ENCODE data around the gene SLC35G2. TPM values are rescaled to one million over a fixed set of nuclear protein-coding genes. Genes with fewer than 3 reads are reported as not detected.
"Not testable (repeated sequence)": the region's sequence is repeated elsewhere in the genome, so short reads cannot be mapped to it uniquely, and the experiment has no call there.

The SLC35G2 gene
- total RNA-seq, 1 donor: 8.0 TPM

DNA sequence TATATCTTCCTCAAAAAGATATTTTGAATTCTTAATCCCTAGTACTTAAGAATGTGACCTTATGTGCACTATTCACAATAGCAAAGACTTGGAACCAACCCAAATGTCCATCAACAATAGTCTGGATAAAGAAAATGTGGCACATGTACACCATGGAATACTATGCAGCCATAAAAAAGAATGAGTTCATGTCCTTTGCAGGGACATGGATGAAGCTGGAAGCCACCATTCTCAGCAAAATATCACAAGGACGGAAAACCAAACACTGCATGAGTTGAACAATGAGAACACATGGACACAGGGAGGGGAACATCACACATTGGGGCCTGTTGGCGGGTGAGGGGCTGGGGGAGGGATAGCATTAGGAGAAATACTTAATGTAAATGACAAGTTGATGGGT lies 60.6 kb downstream of the SLC35G2 start:
- not testable (repeated sequence) for H3K27ac ChIP-seq (ENCODE audit: low read depth, low read length); H3K4me2 ChIP-seq (ENCODE audit: insufficient read depth, low read length); H3K36me3 ChIP-seq (ENCODE audit: insufficient read depth, low read length); H3K4me3 ChIP-seq (ENCODE audit: insufficient read depth, low read length); DNase-seq (ENCODE audit: insufficient read length, low spot score, missing footprints); H3K27me3 ChIP-seq (ENCODE audit: insufficient read depth, low read length); H3K9me3 ChIP-seq (ENCODE audit: low read depth, low read length); H2AFZ ChIP-seq (ENCODE audit: low read length); H3K4me1 ChIP-seq (ENCODE audit: insufficient read depth, low read length)
- Histone ChIP-seq H3K79me2 (ENCODE audit: insufficient read depth, low read length) (peaks cover 78% of the 10 kb centered on the region), H4K20me1 (ENCODE audit: insufficient read depth, low read length) (peaks cover 19% of the 10 kb centered on the region)

DNA sequence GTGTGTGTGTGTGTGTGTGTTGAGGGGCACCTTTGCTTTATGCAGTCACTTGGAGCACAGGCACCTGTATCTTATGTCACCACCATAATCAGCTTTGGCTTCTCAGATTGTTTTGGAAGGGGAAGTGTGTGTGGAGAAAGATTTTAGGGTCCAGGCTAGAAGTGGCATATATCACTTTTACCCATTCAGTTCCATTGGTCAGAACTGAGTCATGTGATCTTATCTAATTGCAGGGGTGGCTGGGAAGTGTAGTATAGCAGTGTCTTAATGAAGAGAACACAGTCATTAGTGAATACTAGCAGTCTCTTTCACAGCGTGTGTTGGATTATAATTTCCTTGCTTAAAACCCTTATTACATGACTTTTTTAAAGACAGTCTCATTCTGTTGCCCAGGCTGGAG lies 63.6 kb downstream of the SLC35G2 start:
- peaks cover 25% of the 10 kb centered on the region for H4K20me1 ChIP-seq (ENCODE audit: insufficient read depth, low read length)
- no peak overlapping the region for H3K4me3 ChIP-seq (ENCODE audit: insufficient read depth, low read length)
- H3K4me1 ChIP-seq (ENCODE audit: insufficient read depth, low read length): no peaks in the 10 kb centered on the region
- H3K9me3 ChIP-seq (ENCODE audit: low read depth, low read length): no peaks in the 10 kb centered on the region
- no peak overlapping the region for H3K4me2 ChIP-seq (ENCODE audit: insufficient read depth, low read length)
- TF ChIP-seq, protein P1, sequence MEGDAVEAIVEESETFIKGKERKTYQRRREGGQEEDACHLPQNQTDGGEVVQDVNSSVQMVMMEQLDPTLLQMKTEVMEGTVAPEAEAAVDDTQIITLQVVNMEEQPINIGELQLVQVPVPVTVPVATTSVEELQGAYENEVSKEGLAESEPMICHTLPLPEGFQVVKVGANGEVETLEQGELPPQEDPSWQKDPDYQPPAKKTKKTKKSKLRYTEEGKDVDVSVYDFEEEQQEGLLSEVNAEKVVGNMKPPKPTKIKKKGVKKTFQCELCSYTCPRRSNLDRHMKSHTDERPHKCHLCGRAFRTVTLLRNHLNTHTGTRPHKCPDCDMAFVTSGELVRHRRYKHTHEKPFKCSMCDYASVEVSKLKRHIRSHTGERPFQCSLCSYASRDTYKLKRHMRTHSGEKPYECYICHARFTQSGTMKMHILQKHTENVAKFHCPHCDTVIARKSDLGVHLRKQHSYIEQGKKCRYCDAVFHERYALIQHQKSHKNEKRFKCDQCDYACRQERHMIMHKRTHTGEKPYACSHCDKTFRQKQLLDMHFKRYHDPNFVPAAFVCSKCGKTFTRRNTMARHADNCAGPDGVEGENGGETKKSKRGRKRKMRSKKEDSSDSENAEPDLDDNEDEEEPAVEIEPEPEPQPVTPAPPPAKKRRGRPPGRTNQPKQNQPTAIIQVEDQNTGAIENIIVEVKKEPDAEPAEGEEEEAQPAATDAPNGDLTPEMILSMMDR (IDR thresholded peaks at IDR 0.05; ENCODE audit: extremely low read depth, low read depth, low read length): no peak
- H3K36me3 ChIP-seq (ENCODE audit: insufficient read depth, low read length): no peaks in the 10 kb centered on the region
- H2AFZ ChIP-seq (ENCODE audit: low read length): no peak overlapping the region
- H3K27ac ChIP-seq (ENCODE audit: low read depth, low read length): no peak overlapping the region
- DNase-seq (ENCODE audit: insufficient read length, low spot score, missing footprints): peak; percentile 37
- H3K79me2 ChIP-seq (ENCODE audit: insufficient read depth, low read length): peaks cover 89% of the 10 kb centered on the region
- no peaks in the 10 kb centered on the region for H3K27me3 ChIP-seq (ENCODE audit: insufficient read depth, low read length)

DNA sequence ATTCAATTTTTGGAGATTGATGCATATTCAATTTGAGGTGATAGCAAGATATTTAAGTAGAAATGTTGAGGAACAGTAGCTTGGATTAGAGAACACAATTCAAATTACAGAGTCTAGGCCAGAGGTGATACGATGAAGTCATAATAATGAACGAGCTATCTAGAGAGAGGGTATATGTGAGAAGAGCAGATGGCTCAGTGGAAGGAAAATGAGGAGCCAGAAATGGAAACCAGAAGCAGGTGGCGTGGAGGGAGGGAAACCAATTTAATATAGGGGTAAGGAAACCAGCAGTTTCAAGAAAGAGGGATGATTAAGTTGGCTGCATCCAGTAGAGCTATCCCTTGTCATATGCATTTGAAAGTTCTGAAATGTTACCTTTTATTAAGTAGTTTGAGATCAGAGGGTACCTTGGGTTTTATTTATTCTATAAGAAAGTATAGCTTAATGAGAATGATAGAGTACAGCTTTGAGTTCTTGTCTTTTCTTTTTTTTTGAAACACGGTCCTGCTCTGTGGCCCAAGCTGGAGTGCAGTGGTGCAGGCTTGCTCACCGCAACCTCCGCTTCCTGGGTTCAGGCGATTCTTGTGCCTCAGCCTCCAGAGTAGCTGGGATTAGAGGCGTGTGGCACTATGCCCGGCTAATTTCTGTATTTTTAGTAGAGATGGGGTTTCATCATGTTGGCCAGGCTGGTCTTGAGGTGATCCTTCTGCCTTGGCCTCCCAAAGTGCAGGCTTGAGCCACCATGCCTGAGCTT lies 65.2 kb downstream of the SLC35G2 start:
- no peak overlapping the region for H2AFZ ChIP-seq (ENCODE audit: low read length)
- H3K4me3 ChIP-seq (ENCODE audit: insufficient read depth, low read length): no peak overlapping the region

DNA sequence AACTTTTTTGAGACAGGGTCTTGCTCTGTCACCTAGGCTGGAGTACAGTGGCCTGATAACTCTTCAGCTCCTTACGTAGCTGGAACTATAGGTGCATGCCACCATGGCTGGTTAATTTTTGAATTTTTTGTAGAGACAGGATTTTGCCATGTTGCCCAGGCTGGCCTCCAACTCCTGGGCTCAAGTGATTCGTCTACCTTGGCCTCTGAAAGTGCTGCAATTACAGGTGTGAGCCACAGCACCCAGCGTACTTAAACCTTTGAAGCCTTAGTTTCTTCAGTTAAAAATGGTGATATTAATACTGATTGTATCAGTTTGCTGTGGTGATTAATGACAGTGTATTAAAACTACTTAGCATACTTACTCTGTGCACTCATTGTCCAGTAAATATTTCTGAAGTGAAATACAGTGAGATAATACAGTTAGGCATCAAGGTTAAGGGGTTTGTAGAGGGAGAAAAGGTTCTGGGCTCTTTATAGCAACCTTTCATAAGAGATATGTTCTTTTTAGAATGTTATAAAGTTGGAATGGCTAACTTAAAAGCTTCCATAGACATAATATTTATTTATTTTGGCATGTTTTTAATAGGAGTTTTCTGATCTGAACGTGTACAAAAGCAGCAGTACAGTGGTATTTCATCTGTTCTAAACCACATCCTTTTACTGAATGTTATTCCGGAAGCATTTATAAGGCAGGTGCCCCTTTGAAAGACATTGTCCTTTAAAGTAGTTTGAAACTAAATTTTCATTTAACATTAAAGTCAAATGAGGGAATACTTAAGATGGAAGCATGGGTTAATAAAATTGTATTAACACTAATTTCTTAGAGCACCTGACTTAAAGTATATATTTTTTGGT lies 66.7 kb downstream of the SLC35G2 start:
- no peak overlapping the region for H2AFZ ChIP-seq (ENCODE audit: low read length)
- no peak for DNase-seq (ENCODE audit: insufficient read length, low spot score, missing footprints)
- TF ChIP-seq, protein P1 (IDR thresholded peaks at IDR 0.05; ENCODE audit: extremely low read depth, low read depth, low read length): no peak
- H4K20me1 ChIP-seq (ENCODE audit: insufficient read depth, low read length): peaks cover 21% of the 10 kb centered on the region
- no peaks in the 10 kb centered on the region for H3K4me1 ChIP-seq (ENCODE audit: insufficient read depth, low read length)
- H3K9me3 ChIP-seq (ENCODE audit: low read depth, low read length): no peaks in the 10 kb centered on the region
- H3K27me3 ChIP-seq (ENCODE audit: insufficient read depth, low read length): no peaks in the 10 kb centered on the region
- H3K4me2 ChIP-seq (ENCODE audit: insufficient read depth, low read length): no peak overlapping the region
- no peak overlapping the region for H3K4me3 ChIP-seq (ENCODE audit: insufficient read depth, low read length)
- peaks cover 88% of the 10 kb centered on the region for H3K79me2 ChIP-seq (ENCODE audit: insufficient read depth, low read length)
- no peak overlapping the region for H3K27ac ChIP-seq (ENCODE audit: low read depth, low read length)
- H3K36me3 ChIP-seq (ENCODE audit: insufficient read depth, low read length): no peaks in the 10 kb centered on the region

More for the DNA sequence above, 65.2 kb downstream of the SLC35G2 start:
- peaks cover 25% of the 10 kb centered on the region for H4K20me1 ChIP-seq (ENCODE audit: insufficient read depth, low read length)
- TF ChIP-seq, protein P1 (IDR thresholded peaks at IDR 0.05; ENCODE audit: extremely low read depth, low read depth, low read length): no peak
- no peak overlapping the region for H3K4me2 ChIP-seq (ENCODE audit: insufficient read depth, low read length)
- no peaks in the 10 kb centered on the region for H3K4me1 ChIP-seq (ENCODE audit: insufficient read depth, low read length)
- H3K27me3 ChIP-seq (ENCODE audit: insufficient read depth, low read length): no peaks in the 10 kb centered on the region
- DNase-seq (ENCODE audit: insufficient read length, low spot score, missing footprints): no peak
- H3K79me2 ChIP-seq (ENCODE audit: insufficient read depth, low read length): peaks cover 88% of the 10 kb centered on the region
- H3K9me3 ChIP-seq (ENCODE audit: low read depth, low read length): no peaks in the 10 kb centered on the region
- H3K27ac ChIP-seq (ENCODE audit: low read depth, low read length): no peak overlapping the region
- no peaks in the 10 kb centered on the region for H3K36me3 ChIP-seq (ENCODE audit: insufficient read depth, low read length)
